Activated CD8-positive, alpha-beta memory T cell treated with anti-CD3 and anti-CD28 coated beads, Interleukin-2, amount 50 U/mL, for 1 hour (primary cell): ENCODE results near the gene ISG20.
A peak's percentile ranks its signal among the peaks of the same experiment; 100 is the strongest.

Source experiments
- DNase-seq: peaks from one replicate; pipeline ENCODE4 v3.0.0-alpha.2; 2020; ENCODE audit errors: extremely low read depth

The ISG20 gene

DNA sequence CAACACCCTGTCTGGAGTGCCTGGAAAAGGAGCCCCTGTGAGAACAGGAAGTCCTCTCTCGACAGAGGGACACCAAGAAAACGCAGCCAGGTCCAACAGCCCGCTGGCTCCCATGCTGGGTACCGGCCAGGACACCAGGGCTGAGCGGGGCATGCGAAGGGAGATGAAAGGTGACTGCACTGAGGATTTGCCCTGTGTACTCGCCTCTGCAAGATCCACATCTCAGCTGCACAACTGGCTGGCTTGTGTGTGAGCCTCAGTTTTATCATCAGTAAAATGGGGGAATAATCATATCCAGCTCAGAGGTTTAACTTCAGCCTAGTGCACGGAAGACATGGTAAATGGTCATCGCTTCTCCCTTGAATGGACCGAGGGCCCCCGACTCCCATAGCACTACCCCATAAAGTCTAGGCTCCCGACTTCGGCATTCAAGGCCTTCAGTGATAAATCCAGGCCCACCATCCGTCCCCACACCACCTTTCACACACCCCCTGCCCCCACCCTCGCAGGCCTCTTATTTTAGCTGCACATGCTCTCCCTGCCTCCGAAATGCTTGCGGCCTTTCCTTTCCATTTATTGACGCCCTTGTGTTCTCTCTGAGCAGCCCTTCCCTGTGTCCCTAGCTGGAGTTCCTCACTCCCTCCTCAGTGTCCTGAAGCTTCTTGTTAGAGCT, 15.8 kb downstream of the ISG20 start:
- DNase-seq, result no peak

DNA sequence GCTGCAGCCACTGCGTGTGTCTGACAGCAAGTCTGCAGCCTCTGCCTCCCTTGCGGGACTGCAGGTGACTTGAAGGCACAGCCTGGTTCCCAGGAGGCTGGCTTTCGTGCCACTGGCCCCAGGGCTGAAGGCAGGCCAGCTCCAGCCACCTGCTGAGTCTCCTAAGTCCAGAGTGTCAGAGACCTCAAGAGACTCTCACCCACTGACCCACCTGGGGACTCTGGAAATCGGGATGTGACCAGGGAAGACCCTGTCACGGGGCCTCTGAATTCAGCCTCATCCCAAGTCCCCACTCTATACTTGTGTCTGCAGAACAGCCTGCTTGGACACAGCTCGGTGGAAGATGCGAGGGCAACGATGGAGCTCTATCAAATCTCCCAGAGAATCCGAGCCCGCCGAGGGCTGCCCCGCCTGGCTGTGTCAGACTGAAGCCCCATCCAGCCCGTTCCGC, 16.3 kb downstream of the ISG20 start:
- no peak for DNase-seq

GRCh38 chr15:88655800-88656488, 17.1 kb downstream of the ISG20 start:
- no peak for DNase-seq

- DNase-seq, result no peak
Measured at GRCh38 chr15:88656760-88657221, 18.0 kb downstream of the ISG20 start.

GRCh38 chr15:88657326-88658069, 18.7 kb downstream of the ISG20 start:
- no peak for DNase-seq

GRCh38 chr15:88658070-88658965, 19.5 kb downstream of the ISG20 start:
- no peak for DNase-seq

DNA sequence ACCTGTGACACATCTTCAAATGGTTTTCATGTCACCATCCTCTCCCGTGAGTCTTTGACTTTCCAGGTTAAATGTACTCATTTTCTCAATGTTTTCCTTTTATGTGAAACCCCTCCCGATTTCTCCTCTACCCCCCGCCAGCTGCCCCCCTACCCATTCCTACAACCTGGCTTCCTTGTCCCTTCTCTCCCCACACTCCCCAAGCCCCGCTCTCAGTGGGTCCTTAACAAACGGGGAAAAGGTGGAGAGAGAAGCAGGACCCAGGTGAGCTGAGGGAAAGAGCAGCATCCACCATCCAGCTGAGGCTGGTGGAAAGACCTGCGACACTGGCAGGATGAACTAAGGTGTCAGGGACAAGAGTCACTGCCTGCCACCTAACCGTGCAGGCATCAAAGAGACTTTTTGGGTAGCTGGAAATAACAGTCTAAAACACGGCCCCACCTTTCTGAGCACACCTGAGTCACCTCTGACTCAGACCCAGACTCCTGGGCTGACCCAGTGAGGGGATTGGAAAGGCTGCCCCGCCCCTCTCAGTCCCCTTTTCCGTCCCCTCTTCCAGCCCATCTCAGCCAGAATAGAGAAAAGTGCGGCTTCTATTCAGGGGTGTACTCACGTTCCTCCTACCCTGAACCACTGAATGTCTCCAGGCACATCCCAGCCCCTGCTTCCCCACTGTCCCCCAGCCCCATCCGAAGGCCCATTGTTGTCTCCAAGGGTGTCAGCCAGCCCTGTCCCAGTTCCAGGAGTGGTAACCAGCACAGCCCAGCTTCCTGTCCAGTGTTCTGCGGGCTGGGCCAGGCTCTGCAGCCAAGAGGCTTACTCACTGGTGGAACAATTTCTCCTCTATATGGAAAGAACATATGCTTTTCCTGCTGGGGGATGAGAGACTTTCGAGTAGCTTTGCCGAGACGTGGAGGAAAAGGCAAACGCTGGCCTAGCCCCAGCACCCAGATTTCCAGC, 20.4 kb downstream of the ISG20 start:
- no peak for DNase-seq

GRCh38 chr15:88661041-88661700, 22.4 kb downstream of the ISG20 start:
- no peak for DNase-seq

- no peak for DNase-seq
Measured at GRCh38 chr15:88661761-88662556, 23.1 kb downstream of the ISG20 start.

- DNase-seq, result no peak
Measured at GRCh38 chr15:88663141-88663621, 24.4 kb downstream of the ISG20 start.

DNA sequence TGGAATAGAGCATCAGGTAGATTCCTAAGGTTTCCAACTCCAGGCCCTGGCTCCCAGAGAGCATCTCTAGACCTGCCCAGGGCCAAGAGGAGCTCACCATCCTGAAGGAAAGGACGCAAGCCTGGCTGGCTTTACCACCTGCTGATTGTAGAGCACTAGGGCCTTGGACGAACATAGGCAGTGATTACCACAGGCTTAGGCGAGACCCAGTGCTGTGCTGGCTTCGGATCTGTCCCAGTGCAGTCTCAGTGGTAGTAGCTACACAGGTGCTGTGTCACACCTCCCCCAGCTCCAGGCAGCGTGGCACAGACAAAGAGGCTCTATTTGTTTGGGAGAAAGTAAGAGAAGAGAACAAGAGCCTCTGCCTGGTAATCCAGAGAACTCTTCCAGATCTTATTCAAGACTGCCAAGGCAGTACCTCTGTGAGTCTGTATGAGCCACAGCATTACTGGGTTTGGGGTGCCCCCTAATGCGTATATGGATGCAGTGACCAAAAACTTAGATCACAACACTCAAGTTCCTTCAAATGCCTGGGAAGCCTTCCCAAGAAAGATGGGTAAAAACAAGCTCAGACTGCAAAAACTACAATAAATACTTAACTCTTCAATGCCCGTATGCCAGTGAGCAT, 25.4 kb downstream of the ISG20 start:
- DNase-seq, result peak; percentile 29

- DNase-seq, result no peak
Measured at GRCh38 chr15:88674661-88675060, 35.8 kb downstream of the ISG20 start.

DNA sequence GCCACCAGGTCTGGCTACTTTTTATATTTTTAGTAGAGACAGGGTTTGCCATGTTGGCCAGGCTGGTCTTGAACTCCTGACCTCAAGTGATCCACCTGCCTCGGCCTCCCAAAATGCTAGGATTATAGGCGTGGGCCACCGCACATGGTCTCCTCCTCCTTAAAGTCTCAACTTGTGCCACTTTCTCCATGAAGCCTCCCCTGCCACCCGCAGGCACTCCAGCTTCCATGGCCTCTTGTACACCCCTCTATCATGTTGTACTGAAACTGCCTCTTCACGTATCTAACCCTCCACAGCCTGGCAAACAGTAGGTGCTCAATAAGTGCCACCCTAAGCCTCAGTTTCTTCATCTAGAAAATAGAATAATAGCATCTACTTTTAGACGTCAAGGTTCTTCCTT, 39.9 kb downstream of the ISG20 start:
- DNase-seq, result no peak

GRCh38 chr15:88680241-88681001, 41.6 kb downstream of the ISG20 start:
- no peak for DNase-seq

DNA sequence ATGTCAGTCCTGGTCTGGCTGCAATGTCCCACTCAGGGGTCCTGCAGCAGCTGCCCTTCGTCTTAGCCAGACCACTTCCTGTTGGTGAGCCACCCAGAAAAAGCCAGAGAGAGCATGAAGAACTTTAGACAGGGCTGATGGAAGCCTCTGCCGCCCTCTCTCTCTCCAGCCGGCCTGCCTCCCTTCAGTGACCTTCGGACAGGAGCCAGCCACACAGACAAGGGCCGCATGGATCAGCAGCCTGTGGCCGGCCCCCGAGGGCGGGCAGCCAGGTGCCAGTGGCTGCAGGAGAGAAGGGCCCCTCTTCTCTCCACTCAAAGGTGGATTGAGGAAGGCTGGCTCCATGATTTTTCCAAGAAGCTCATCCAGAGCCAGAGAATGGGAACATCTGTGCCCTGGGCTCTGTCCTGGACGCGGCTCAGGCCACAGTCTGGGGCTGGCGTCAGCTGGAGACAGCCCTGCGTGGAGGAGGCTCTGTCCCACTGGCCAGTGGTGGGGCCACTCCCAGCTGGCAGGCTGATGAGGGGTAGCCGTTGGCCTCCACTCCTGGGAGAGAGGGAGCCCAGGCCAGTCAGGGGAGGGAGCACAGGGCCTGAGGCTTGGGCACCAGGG, 42.9 kb downstream of the ISG20 start:
- no peak for DNase-seq

- DNase-seq, result no peak
Measured at GRCh38 chr15:88684345-88684744, 45.5 kb downstream of the ISG20 start.

DNA sequence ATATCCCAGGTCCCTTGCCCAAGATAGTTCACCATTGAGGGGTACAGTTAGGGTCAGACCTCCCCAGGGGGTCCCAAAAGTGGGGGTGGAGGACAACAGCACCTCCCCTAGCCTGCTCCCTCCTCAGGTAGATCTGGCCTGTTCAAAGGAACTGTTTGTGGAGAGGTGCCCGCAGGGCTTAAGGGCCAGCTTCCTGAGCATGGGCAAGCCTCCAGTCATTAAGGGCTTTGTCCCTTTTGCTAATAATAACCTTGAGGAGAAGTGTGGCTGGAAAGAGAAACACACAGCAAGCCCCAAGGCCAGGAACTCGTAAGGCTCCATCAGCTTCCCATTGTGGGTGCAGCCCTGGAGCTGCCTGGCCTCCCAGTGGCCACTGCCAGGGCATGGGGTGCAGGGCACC, 47.4 kb downstream of the ISG20 start:
- DNase-seq, result no peak
